ENCODE data around the gene C1orf21.

C1orf21 gene

DNA sequence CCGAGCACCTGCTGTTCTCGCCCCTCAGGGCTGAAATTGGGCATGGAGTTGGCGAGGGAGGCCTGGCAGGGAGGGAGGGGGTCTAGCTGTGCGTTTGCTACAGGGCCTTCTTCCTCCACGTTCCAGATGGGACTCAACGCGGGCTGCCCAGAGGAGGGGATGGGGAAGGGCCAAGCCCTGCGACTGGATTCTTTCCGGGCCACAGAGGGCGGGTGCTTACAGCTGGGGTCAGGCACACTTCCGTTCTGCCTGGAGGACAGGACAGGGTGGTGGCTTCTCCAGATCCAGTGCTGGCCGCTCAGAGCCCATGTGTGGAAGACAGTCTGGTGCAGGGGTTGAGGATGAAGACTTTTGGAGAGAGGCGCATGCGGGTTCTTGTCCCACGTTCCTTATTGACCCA, 277.8 kb downstream of the C1orf21 start:
- Mint-ChIP-seq H3K27me3 (peaks cover 18 to 20% of the 10 kb centered on the region in 2 donors), H3K36me3 (ENCODE audit: insufficient read depth) (no peaks in the 10 kb centered on the region), H3K9me3 (no peaks in the 10 kb centered on the region), H3K4me1 (ENCODE audit: low read depth in 2 of 2) (peaks cover 9 to 10% of the 10 kb centered on the region in 2 donors), H3K4me3 (no peak overlapping the region), H3K27ac (no peak overlapping the region)
- DNase-seq (no peak), ATAC-seq (replicated peaks) (no peak)

DNA sequence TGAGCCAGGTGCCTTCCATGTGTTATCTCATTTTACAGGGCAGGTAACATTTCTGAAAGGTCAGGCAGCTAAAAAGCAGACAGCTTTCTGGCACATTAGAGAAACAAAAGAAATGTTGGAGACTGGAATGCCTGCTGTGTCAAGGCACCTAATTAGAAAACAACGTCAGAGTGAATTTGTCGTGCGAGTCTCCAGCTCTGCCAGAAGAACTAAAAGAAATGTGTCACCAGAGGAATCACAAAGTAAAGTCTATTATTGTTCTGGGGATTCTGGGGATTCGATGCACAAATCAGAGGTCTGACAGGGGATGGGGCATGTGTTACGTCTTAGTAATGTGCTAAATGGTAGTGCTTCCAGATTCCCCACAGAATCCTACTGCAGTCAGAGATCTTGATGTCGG, 278.5 kb downstream of the C1orf21 start:
- Mint-ChIP-seq H3K27ac (no peak overlapping the region), H3K4me1 (ENCODE audit: low read depth in 2 of 2) (peaks cover 9 to 10% of the 10 kb centered on the region in 2 donors), H3K4me3 (no peak overlapping the region), H3K27me3 (peaks cover 18 to 20% of the 10 kb centered on the region in 2 donors), H3K36me3 (ENCODE audit: insufficient read depth) (no peaks in the 10 kb centered on the region), H3K9me3 (no peaks in the 10 kb centered on the region)
- ATAC-seq (replicated peaks) (no peak), DNase-seq (no peak)

DNA sequence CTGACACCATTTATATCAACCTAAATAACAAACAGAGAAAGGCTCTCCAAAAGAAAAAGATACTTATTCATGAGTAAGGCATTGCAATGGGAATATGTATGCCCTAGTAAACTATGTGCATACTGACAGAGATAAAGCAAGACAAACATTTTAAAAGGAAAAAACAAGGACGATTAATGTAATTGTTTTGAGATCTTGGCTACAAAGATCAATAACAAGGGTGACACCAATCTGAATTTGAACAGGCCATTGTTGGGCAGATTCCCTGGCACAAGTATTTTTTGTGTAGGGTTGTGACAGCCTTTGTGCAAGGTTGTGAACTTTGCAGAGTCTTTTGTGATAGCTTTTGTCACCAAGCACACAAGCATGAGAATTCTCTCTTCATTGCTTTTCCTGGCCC, 282.6 kb downstream of the C1orf21 start:
- Mint-ChIP-seq H3K27me3 (peaks cover 38 to 50% of the 10 kb centered on the region in 2 donors), H3K9me3 (no peaks in the 10 kb centered on the region), H3K4me1 (ENCODE audit: low read depth in 2 of 2) (no peaks in the 10 kb centered on the region), H3K4me3 (no peak overlapping the region), H3K27ac (no peak overlapping the region), H3K36me3 (ENCODE audit: insufficient read depth) (no peaks in the 10 kb centered on the region)
- ATAC-seq (replicated peaks) = no peak
- DNase-seq = no peak

DNA sequence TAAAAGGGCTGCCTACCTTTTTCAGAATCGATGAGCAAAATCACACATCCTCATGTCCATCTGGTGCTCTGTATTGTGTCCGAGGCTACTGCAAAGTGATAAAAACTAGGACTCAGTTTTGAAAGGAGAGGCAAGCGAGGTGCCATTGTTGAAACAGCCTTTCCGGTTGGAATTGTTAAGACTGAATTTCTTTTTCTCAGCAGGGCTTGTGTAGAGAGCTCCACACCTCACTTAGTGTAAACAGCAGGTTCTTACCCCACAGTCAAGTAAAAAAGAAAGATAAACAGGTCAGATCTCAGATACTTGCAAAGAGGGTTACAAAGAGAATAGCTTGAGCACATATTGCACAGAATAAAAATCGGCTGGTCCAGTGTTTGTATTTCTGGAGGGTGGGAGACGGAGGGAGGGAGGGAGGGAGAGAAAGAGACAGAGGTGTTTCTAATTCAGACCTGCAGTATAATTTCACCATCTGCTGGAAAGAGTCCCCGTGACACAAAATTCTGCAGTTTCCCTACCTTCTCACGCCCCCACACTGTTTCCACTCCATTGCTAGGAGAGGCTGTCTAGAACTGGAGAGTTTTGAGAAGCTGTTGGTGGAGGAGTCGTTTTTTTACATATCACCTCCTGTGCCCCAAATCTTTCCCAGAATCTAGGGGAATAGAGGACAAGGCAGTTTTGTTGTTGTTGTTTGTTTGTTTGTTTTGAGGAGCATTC, 285.3 kb downstream of the C1orf21 start:
- H3K4me1 Mint-ChIP-seq (ENCODE audit: low read depth in 2 of 2) = no peaks in the 10 kb centered on the region
- no peaks in the 10 kb centered on the region for H3K9me3 Mint-ChIP-seq
- peaks cover 44 to 63% of the 10 kb centered on the region in 2 donors for H3K27me3 Mint-ChIP-seq
- H3K27ac Mint-ChIP-seq = no peak overlapping the region
- no peaks in the 10 kb centered on the region for H3K36me3 Mint-ChIP-seq (ENCODE audit: insufficient read depth)
- no peak overlapping the region for H3K4me3 Mint-ChIP-seq
- ATAC-seq (replicated peaks) (no peak), DNase-seq (no peak)

DNA sequence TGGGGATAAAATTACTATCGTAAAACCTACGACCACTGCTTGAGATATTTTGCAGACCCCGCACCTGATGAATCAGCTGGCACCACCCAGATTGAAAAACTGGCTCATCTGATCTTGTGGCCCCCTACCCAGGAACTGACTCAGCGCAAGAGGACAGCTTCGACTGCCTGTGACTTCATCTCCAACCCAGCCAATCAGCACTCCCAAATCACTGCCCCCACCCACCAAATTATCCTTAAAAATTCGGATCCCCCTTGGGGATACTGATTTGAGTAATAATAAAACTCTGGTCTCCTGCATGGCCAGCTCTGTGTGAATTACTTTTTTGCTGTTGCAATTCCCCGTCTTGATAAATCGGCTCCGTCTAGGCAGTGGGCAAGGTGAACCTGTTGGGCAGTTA, 286.5 kb downstream of the C1orf21 start:
- Mint-ChIP-seq H3K36me3 (ENCODE audit: insufficient read depth) (no peaks in the 10 kb centered on the region), H3K4me3 (no peak overlapping the region), H3K27ac (no peak overlapping the region), H3K4me1 (ENCODE audit: low read depth in 2 of 2) (no peaks in the 10 kb centered on the region), H3K9me3 (no peaks in the 10 kb centered on the region), H3K27me3 (peaks cover 44 to 63% of the 10 kb centered on the region in 2 donors)
- DNase-seq = no peak
- ATAC-seq (replicated peaks) = no peak

DNA sequence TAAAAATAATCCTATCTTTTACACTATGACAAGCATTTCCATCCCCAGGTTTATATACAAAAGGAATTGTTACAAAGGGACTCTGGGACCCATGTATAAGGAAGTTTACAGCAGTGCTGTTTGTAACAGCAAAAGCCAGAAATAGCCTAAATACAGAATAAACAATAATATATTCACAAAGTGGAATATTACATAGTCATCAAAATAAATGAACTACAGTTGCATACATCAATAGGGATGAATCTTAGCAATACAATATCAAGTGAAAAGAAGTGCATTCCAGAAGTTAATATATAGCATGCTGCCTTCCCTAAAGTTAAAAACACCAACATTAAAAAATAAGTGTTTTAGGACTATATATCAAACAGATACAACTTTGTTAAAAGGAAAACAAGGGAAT, 290.5 kb downstream of the C1orf21 start:
- ATAC-seq (replicated peaks) = no peak
- H3K36me3 Mint-ChIP-seq (ENCODE audit: insufficient read depth) = no peaks in the 10 kb centered on the region
- DNase-seq = no peak
- no peaks in the 10 kb centered on the region for H3K4me1 Mint-ChIP-seq (ENCODE audit: low read depth in 2 of 2)
- no peak overlapping the region for H3K4me3 Mint-ChIP-seq
- peaks cover 29 to 45% of the 10 kb centered on the region in 2 donors for H3K27me3 Mint-ChIP-seq
- H3K27ac Mint-ChIP-seq = no peak overlapping the region
- H3K9me3 Mint-ChIP-seq = peaks cover 0 to 5% of the 10 kb centered on the region in 2 donors

Measured in effector memory CD8-positive, alpha-beta T cell (primary cell).